Lower leg skin (tissue), 3 donors: Measurements from ENCODE around the gene TBRG1.

ENCODE experiments used
- POLR2A ChIP-seq, 2 donors: fragments of 450-650 bp; IDR thresholded peaks; one replicate each; pipeline ENCODE4 v1.6.1; 2016 to 2017; ENCODE audit warnings: antibody characterized with exemption in 2 of 2, mild to moderate bottlenecking in 1 of 2, moderate library complexity in 1 of 2
- TF ChIP-seq, protein P1 (sequence below), 3 donors: fragments of 450-650 bp; IDR thresholded peaks; one replicate each; pipeline ENCODE4 v1.5.1; 2016; ENCODE audit warnings: antibody characterized with exemption in 3 of 3, mild to moderate bottlenecking in 3 of 3, moderate library complexity in 2 of 3

DNA sequence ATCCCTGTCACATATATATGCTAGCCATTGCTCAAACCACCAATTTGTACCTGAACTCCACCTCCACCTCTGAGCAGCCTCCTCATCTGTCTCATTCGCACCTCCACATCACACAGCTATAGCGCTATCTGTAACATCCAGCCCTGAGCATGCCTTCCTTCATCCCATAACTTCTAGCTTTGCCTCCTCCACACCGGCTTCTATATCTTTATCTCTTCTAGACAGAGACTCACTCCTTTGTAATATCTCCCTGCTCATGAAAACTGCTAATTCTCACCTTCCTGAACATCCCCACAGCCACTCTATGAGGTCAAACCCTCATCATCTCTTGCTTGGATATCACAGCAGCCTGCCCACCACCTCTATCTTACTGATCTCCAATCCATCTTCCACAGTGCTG lies 44.9 kb downstream of the TBRG1 start:
- TF ChIP-seq POLR2A (IDR thresholded peaks at IDR 0.05), result no peak
- TF ChIP-seq, protein P1, sequence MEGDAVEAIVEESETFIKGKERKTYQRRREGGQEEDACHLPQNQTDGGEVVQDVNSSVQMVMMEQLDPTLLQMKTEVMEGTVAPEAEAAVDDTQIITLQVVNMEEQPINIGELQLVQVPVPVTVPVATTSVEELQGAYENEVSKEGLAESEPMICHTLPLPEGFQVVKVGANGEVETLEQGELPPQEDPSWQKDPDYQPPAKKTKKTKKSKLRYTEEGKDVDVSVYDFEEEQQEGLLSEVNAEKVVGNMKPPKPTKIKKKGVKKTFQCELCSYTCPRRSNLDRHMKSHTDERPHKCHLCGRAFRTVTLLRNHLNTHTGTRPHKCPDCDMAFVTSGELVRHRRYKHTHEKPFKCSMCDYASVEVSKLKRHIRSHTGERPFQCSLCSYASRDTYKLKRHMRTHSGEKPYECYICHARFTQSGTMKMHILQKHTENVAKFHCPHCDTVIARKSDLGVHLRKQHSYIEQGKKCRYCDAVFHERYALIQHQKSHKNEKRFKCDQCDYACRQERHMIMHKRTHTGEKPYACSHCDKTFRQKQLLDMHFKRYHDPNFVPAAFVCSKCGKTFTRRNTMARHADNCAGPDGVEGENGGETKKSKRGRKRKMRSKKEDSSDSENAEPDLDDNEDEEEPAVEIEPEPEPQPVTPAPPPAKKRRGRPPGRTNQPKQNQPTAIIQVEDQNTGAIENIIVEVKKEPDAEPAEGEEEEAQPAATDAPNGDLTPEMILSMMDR (IDR thresholded peaks at IDR 0.05), result no peak
